HEK293T (cell line): ENCODE data around the gene TBC1D22A.
"Not testable (repeated sequence)": the region's sequence is repeated elsewhere in the genome, so short reads cannot be mapped to it uniquely, and the experiment has no call there.

ENCODE experiments used
- CTCF ChIA-PET: fragments of 350-600 bp; formaldehyde crosslinking; extraction: SDS; loops from one replicate; lab custom pipeline; 2021; ENCODE audit warnings: antibody characterized with exemption, inconsistent platforms; lab: Yijun Ruan, JAX
- POLR2A ChIA-PET: fragments of 350-600 bp; formaldehyde crosslinking; extraction: SDS; loops from one replicate; lab custom pipeline; 2020; ENCODE audit warnings: antibody characterized with exemption, inconsistent platforms; lab: Yijun Ruan, JAX
- DNase-seq: peaks from one replicate; pipeline ENCODE4 v3.0.0; 2012; ENCODE audit warnings: mixed read lengths; ENCODE audit errors: extremely low spot score
- ARNT ChIP-seq: fragments of 450-650 bp; IDR thresholded peaks from 2 replicates; pipeline ENCODE4 v1.6.1; 2017; ENCODE audit warnings: mild to moderate bottlenecking
- BHLHE40 ChIP-seq: fragments of 450-650 bp; IDR thresholded peaks from 2 replicates; pipeline ENCODE4 v1.6.1; 2016; ENCODE audit warnings: mild to moderate bottlenecking, moderate library complexity, borderline replicate concordance
- CTBP1 ChIP-seq: fragments of 450-650 bp; IDR thresholded peaks from 2 replicates; pipeline ENCODE4 v1.6.1; 2016; ENCODE audit warnings: borderline replicate concordance
- ELF4 ChIP-seq: fragments of 450-650 bp; IDR thresholded peaks from 2 replicates; pipeline ENCODE4 v1.6.1; 2017; ENCODE audit warnings: antibody characterized with exemption
- FOXA1 ChIP-seq: fragments of 450-650 bp; IDR thresholded peaks from 2 replicates; pipeline ENCODE4 v1.6.1; 2016; ENCODE audit warnings: mild to moderate bottlenecking
- FOXK2 ChIP-seq: fragments of 450-650 bp; IDR thresholded peaks from 2 replicates; pipeline ENCODE4 v1.6.1; 2016; ENCODE audit warnings: mild to moderate bottlenecking
- FOXM1 ChIP-seq: fragments of 450-650 bp; IDR thresholded peaks from 2 replicates; pipeline ENCODE4 v1.6.1; 2017; ENCODE audit warnings: mild to moderate bottlenecking, borderline replicate concordance
- HDGF ChIP-seq: fragments of 450-650 bp; IDR thresholded peaks from 2 replicates; pipeline ENCODE4 v1.6.1; 2017; ENCODE audit warnings: antibody characterized with exemption, borderline replicate concordance
- L3MBTL2 ChIP-seq: fragments of 450-650 bp; conservative IDR thresholded peaks from 2 replicates; pipeline ENCODE4 v1.6.1; 2016; ENCODE audit warnings: mild to moderate bottlenecking
- LEF1 ChIP-seq: fragments of 450-650 bp; IDR thresholded peaks from 2 replicates; pipeline ENCODE4 v1.6.1; 2017; ENCODE audit warnings: mild to moderate bottlenecking, borderline replicate concordance
- NFRKB ChIP-seq: fragments of 450-650 bp; IDR thresholded peaks from 2 replicates; pipeline ENCODE4 v1.6.1; 2016; ENCODE audit warnings: mild to moderate bottlenecking, moderate library complexity
- SP1 ChIP-seq: fragments of 450-650 bp; IDR thresholded peaks from 2 replicates; pipeline ENCODE4 v1.6.1; 2017
- SUZ12 ChIP-seq: fragments of 450-650 bp; IDR thresholded peaks from 2 replicates; pipeline ENCODE4 v1.6.1; 2016; ENCODE audit warnings: mild to moderate bottlenecking
- TARDBP ChIP-seq: fragments of 450-650 bp; IDR thresholded peaks from 2 replicates; pipeline ENCODE4 v1.6.1; 2016
- ZNF384 ChIP-seq: fragments of 450-650 bp; IDR thresholded peaks from 2 replicates; pipeline ENCODE4 v1.6.1; 2016
- TF ChIP-seq, protein P1 (sequence below): fragments of 450-650 bp; IDR thresholded peaks from 2 replicates; pipeline ENCODE4 v1.6.1; 2016

TBC1D22A gene

DNA sequence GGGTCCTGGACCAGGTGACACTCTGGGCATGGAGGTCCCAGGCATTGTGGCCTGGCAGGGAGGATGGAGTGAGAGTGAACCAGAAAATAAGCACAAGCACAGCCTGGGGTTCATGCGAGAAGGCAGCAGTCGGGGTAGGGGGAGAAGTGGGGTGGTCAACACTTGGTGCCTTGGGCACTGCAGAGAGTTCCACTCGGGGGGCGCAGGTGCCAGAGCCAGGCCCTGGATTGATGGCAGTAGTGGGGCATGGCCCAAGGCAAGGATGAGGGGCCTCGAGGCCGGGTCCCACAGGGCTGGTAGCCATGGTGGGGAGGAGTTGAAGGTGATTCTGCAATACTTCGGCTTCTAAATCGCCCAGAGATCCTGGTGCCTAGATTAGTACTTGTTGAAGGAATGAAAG lies 372.9 kb downstream of the TBC1D22A start:
- ChIA-PET POLR2A (no interaction called here), CTCF (no interaction called here)

DNA sequence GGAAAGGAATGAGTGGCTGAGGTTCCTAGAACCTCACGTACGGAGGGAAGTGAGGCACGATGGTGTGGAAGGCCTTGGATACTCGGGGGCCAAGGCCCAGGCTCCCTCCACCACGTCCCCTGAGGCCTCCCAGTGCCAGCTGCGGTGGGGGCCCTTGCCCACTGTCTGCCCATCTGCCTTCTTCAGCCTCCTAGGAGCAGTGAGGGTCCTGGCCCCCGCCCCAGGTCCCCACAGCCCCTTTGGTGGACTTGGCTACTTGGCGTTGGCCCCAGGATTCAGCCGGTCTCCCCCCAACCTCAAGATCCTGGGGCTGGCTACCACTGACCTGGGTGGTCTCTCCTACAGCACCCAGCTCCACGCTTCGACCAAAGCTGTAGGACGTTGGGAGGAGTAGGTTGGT lies 373.6 kb downstream of the TBC1D22A start:
- POLR2A ChIA-PET: no interaction called here
- CTCF ChIA-PET: no interaction called here

More for the DNA sequence above, 372.9 kb downstream of the TBC1D22A start:
- TF ChIP-seq NFRKB (no peak), L3MBTL2 (no peak), FOXK2 (no peak), TARDBP (no peak), ARNT (no peak), ELF4 (no peak), SUZ12 (no peak), SP1 (no peak), LEF1 (no peak), BHLHE40 (no peak), CTBP1 (no peak), FOXA1 (no peak), ZNF384 (no peak)
- TF ChIP-seq, protein P1, sequence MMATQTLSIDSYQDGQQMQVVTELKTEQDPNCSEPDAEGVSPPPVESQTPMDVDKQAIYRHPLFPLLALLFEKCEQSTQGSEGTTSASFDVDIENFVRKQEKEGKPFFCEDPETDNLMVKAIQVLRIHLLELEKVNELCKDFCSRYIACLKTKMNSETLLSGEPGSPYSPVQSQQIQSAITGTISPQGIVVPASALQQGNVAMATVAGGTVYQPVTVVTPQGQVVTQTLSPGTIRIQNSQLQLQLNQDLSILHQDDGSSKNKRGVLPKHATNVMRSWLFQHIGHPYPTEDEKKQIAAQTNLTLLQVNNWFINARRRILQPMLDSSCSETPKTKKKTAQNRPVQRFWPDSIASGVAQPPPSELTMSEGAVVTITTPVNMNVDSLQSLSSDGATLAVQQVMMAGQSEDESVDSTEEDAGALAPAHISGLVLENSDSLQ: no peak
- DNase-seq: no peak

DNA sequence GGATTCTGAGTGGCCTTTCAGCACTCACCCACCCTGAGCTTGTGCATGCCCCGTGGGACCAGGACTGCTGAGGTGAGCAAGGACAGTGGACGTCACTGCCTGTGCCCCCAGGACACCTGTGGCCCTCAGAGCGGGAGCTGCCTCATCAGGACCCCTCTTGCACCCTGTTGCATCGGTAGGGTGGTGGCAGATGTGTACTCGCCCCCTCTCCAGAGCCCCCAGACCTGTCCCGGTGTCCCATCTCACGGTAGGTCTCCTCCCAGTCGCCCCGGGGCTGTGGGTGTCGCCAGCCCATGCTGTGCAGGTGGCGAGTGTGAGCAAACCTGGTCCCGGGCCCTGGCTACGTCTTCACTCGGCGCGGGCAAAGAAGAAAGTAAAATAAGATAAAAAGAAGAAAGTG lies 374.2 kb downstream of the TBC1D22A start:
- no peak for DNase-seq
- ChIA-PET POLR2A (no interaction called here), CTCF (no interaction called here)
- no peak for TF ChIP-seq SUZ12
- TF ChIP-seq BHLHE40: no peak
- TF ChIP-seq CTBP1: no peak
- no peak for TF ChIP-seq ELF4
- TF ChIP-seq, protein P1: no peak
- no peak for TF ChIP-seq L3MBTL2
- no peak for TF ChIP-seq TARDBP
- no peak for TF ChIP-seq FOXK2
- no peak for TF ChIP-seq FOXA1
- TF ChIP-seq ZNF384: no peak
- TF ChIP-seq LEF1: no peak
- TF ChIP-seq SP1: no peak
- TF ChIP-seq NFRKB: no peak
- no peak for TF ChIP-seq FOXM1
- TF ChIP-seq ARNT: no peak
- no peak for TF ChIP-seq HDGF

More for the DNA sequence above, 373.6 kb downstream of the TBC1D22A start:
- no peak for DNase-seq
- no peak for TF ChIP-seq HDGF
- TF ChIP-seq FOXA1: no peak
- TF ChIP-seq ARNT: no peak
- no peak for TF ChIP-seq SP1
- TF ChIP-seq ELF4: no peak
- no peak for TF ChIP-seq FOXK2

DNA sequence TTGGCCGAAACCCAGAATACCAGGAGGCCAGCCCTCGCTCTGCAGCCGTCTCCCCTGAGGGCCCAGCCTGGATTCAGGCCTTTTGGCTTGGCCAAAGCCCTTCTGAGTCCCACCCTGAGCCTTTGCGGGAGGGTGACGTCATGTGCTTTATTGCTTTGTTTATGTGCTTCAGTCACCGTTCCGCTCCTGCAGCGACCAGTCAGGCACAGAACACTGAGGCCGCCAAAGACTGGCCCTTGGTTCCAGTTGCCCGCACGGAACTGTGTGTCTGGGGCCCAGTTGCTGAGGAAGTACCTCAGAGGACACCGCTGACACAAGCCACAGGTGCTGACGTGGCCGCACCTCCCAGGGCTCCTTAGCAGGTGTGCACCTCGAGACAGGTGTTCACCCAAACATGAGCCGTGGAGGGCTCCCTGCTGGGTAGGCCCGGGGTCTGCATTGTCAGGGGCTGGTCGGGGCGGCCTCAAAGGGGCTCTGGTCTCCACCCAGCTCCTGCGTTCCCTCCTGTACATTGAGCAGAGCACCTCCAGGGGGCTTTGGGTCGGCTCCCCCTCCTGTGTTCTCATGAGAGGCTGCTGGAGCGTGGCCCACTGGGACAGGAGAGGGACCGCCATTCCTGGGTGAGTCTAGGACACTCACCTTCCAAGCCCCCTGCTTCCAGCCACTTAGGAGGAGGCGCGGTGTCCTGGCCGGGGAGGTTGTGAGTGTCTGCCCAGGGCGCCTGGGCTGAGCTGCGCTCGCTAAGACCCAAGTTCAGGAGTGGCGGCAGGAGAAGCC lies 376.8 kb downstream of the TBC1D22A start:
- CTCF ChIA-PET: no interaction called here

DNA sequence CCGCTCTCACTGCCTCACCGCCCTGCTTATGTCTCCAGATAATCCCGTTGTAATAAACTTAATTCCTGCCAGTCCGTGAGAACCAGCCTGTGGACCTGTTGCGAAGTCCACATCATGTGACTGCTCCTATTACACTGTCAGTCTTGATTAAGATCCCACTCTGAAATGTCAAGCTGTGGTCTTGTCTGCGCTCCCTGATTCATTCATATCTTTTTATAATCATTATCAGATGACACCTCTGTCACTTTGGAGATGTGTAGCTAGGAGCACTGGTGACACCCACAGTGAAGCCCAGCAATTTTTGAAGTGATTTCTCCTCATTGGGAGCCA lies 377.3 kb downstream of the TBC1D22A start:
- TF ChIP-seq ELF4 (no peak), FOXA1 (no peak), BHLHE40 (no peak), ZNF384 (no peak), L3MBTL2 (no peak), NFRKB (no peak), LEF1 (no peak), SUZ12 (no peak), FOXM1 (no peak), FOXK2 (no peak), HDGF (no peak), SP1 (no peak), CTBP1 (no peak)
- TF ChIP-seq, protein P1: no peak
- ChIA-PET CTCF (no interaction called here), POLR2A (no interaction called here)
- DNase-seq: no peak

More for the DNA sequence above, 376.8 kb downstream of the TBC1D22A start:
- POLR2A ChIA-PET: no interaction called here
- no peak for DNase-seq
- TF ChIP-seq ARNT: no peak
- TF ChIP-seq SP1: no peak
- no peak for TF ChIP-seq FOXK2
- no peak for TF ChIP-seq CTBP1
- no peak for TF ChIP-seq SUZ12
- no peak for TF ChIP-seq NFRKB
- TF ChIP-seq ELF4: no peak
- TF ChIP-seq BHLHE40: no peak
- TF ChIP-seq, protein P1: no peak
- TF ChIP-seq ZNF384: no peak
- no peak for TF ChIP-seq TARDBP
- no peak for TF ChIP-seq L3MBTL2

DNA sequence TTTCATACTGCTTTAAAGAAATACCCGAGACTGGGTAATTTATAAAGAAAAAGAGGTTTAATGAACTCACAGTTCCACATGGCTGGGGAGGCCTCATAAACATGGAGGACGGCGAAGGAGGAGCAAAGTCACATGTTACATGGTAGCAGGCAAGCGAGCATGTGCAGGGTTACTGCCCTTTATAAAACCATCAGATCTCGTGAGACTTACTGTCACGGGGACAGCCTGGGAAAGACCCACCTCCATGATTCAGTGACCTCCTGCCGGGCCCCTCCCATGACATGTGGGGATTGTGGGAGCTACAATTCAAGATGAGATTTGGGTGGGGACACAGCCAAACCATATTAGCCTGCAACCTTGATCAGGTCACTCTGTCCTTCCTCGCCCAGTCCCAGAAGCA lies 378.5 kb downstream of the TBC1D22A start:
- CTCF ChIA-PET, DNase-seq, POLR2A ChIA-PET: not testable (repeated sequence)
